Non-pigmented ciliary epithelial cell (primary cell): ENCODE data around the gene SLCO2B1.

ENCODE experiments used
- DNase-seq: peaks from one replicate; pipeline ENCODE4 v3.0.0-alpha.2; 2010; ENCODE audit warnings: low read depth

SLCO2B1 gene

DNA sequence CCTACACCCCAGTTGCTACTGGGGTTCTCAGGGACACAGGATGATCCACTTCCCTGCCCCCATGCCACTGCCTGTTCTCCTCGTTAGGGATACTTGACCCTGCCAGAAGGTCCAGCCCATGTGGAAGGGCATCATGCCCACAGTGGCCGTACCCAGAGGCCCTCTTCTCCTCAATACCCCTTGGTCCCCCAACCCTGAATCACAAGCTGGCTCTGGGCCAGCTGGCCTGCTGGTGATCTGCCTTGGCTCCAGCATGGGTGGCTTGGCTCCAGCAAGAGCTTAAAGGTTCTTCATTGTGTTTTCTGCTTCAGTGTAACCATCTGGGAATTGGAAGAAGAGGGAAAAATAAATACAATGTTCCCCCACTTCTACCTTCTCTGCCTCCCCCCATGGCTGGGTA is 78.6 kb downstream of the SLCO2B1 start:
- no peak for DNase-seq

DNA sequence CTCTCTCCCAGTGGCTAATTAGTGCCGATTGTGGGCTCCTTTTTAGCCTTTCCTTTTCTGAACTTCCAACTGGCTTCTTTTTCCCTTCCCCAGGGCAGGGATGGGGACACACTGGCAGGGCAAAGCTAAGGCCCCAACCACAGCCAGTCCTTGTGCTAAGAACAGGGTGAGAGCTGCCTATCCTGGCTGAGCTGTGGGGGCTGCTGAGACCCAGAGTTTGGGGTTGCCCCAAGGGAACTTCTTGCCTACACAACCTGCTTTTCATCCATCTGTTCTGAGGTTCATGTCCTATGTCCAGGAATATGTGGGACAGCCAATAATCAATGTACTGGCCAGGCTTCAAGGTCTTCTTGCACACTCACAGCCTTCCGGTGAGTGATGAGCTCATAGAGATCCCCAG is 79.7 kb downstream of the SLCO2B1 start:
- no peak for DNase-seq

DNA sequence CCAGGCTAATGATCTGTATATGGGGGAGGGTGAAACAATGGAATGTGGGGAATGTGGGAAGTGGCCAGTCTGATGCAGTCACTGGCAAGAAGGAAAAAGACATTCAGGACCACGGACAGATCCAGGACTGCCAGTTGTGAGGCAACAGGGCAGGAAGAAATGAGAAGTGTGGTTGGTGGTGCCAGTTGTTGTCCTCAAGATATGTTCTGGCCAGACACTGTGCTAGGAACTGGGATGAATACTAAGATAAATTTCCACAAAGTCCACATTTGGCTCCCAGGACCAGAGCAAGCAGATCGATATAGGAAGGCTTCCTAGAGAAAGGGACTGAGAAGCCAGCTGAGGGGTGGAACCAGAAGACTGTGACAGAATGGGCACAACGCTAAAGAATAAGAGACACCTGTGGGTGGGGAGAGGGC is 82.9 kb downstream of the SLCO2B1 start:
- DNase-seq: peak; percentile 13

DNA sequence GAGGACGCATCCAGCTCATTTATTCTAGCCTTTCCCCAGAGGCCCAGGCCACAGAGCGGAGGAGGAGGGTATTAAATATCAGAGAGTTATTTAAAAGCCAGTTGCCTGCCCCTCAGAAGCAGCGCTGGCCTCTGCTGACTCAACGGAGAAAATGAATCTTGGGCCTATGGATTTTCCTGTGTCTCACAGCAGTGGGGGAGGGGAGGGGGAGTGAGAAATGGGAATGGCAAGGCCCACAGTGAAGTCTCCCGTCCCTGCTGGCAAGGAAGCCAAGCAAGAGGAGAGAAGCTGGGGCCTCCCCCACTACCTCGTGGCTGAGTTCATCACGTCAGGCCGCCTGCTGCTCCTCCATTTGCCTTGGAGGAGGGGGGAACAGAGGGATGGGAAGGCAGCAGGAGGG is 85.2 kb downstream of the SLCO2B1 start:
- DNase-seq: no peak

DNA sequence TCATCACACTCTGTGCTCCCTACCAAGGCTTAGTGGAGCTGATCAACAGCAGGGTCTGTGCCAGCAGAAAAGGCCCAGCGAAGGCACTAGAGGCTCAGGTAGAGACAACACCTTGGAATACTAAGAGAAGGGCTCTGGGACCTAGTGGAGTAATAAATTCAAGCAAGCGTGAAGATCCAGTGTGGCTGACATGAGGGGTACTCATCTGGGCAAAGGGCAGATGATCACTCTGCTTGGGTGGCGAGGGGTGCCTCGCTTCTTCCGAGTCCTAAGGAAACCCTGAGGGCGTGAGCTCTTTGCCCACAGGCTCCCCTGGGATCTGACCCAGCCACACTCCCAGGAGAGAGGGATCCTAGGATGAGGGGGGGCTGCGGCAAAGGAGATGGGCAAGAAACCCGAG is 86.1 kb downstream of the SLCO2B1 start:
- DNase-seq: no peak

DNA sequence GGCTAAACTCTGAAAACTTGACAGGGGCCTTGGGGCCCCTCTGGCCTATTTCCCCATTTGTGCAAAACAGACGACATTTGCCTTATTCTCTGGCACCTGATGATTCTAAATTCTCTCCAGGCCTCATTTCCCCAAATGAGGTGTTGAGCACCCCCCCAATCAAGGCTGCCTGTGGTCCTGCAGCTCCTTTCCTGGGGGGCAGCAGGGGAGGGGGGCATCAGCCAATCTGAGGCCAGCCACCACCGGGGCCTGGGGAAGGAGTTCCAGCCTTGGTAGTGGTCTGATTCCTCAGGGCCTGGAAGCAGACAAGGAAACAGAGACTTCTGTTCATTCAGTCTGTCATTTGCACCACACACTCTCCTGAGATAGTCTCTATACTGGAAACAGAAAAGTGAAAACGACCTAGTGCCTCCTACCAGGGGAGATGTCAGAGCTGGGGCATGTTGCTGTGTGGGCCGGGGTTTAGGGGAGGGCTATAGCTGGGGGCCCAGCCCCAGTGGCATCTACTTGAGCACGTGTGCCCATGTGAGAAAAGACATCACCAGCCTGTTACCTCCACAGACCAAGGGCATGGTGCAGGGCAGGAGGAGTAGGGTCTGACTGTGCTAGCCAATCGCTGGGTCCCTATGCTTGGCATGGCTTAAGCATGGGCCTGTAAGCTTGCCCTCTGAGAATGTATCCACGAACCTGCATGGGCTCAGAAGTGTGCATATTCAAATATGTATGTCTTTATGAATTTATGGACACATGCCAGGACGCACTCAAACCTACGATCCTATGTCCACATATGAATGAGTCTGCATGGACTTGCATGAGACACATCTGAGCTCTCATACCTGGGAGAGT is 87.9 kb downstream of the SLCO2B1 start:
- DNase-seq: no peak

DNA sequence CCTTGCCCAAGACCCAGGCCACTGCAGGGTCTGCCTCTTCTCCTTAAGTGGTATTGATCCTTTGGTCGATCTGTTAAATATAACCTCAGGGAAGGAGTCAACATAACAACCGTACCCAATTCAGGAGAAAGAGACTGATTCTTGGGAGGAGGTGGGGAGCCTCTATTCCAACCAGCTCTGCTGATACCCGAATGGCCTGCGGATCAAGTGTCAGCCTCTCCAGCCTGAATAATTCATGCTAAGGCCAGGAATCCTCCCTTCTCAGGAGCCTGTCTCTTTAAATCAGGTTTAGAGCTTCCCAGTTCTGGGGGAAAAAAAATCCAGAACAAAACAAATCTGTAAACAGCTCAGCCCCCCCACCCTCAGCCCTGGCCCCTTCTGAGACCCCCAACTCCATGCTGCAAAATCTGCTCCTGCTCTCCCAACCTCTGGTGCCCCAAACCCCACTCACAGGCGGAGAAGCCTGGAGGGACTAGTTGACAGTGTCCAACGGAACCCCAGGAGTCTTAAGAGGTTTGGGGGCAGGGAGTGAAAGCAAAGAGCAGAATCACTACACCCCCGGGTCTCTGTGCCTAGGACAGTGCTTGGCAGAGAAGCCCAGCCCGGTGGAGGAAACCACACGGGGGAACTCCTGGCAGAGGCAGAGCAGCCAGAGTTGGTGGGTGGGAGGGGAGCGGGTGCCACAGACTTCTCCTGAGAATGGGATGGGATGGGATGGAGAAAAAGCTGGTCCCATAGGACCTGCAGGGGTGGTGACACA is 88.8 kb downstream of the SLCO2B1 start:
- DNase-seq: no peak

DNA sequence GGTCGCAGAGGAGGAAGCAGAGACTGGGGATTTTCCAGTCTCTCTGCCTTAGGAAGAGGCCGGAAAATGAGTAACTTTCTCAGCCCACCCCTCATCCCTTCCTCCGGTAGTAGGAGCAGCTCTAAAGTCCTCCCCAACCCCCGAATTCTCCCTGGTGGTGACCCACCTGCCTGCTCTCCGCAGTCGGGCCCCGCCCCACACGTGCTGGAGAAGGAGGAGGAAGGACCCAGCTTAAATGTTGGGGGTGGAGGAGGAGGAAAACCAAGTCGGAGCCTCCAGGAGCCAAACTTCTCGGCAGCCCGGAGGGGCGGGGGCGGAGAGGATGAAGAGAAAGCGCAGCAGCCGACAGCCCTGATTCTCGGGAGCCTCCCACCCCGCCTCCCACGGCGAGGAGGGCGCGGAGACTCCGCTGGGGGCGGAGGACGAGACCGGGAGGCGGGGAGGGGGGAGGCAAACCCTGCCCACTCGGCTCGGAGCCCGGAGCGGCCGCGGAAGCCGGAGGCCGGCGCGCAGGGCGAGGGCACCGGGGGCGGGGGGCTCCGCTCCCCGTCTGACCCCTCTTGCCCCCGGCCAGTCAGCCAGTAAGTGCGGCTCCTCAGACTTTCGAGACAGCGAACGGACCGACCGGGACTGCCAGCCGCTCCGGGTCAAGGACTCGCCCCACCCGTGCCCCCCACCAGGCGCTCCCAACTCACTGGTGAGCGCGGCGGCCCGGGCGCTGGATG is 89.6 kb downstream of the SLCO2B1 start, which contains the start of gene TPBGL:
Gene TPBGL (plus strand): TSS at position 464 of the 725 bp plus-strand sequence. CDS start 276 bp downstream, outside the sequence.
- DNase-seq: no peak

DNA sequence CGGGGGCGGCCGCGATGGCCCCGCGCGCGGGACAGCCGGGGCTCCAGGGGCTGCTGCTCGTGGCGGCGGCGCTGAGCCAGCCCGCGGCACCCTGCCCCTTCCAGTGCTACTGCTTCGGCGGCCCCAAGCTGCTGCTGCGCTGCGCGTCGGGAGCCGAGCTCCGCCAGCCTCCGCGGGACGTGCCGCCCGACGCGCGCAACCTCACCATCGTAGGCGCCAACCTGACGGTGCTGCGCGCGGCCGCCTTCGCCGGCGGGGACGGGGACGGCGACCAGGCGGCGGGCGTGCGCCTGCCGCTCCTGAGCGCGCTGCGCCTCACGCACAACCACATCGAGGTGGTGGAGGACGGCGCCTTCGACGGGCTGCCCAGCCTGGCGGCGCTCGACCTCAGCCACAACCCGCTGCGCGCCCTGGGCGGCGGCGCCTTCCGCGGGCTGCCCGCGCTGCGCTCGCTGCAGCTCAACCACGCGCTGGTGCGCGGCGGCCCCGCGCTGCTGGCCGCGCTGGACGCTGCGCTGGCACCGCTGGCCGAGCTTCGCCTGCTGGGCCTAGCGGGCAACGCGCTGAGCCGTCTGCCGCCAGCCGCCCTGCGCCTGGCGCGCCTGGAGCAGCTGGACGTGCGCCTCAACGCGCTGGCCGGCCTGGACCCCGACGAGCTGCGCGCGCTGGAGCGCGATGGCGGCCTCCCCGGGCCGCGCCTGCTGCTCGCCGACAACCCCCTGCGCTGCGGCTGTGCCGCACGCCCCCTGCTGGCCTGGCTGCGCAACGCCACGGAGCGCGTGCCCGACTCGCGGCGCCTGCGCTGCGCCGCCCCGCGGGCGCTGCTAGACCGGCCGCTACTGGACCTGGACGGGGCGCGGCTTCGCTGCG is 90.4 kb downstream of the SLCO2B1 start:
- DNase-seq: peak; percentile 19

DNA sequence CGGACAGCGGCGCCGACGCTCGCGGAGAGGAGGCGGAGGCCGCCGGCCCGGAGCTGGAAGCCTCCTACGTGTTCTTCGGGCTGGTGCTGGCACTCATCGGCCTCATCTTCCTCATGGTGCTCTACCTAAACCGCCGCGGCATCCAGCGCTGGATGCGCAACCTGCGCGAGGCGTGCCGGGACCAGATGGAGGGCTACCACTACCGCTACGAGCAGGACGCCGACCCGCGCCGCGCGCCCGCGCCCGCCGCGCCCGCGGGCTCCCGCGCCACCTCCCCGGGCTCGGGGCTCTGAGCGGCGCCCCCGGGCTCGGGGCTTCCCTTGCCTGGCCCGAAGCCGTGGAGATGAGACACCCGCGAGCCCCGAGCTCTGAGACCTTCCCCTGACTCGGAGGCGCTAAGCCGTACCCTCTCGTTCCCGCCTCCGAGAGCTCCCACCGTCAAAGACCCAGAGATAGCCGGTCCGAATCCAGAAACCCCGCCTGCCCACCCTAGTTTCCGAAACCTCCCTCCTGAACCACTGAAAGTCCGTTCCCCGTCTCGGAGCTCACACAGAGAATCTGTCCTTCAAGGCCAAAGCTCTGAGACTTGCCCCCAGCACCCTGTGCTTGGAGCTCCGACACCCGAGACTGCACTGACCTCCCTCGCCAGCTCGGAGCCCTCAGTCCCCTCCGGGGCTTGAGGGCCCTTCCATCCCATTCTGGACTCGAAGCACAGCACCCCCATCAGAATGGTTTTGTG is 91.2 kb downstream of the SLCO2B1 start:
- no peak for DNase-seq

DNA sequence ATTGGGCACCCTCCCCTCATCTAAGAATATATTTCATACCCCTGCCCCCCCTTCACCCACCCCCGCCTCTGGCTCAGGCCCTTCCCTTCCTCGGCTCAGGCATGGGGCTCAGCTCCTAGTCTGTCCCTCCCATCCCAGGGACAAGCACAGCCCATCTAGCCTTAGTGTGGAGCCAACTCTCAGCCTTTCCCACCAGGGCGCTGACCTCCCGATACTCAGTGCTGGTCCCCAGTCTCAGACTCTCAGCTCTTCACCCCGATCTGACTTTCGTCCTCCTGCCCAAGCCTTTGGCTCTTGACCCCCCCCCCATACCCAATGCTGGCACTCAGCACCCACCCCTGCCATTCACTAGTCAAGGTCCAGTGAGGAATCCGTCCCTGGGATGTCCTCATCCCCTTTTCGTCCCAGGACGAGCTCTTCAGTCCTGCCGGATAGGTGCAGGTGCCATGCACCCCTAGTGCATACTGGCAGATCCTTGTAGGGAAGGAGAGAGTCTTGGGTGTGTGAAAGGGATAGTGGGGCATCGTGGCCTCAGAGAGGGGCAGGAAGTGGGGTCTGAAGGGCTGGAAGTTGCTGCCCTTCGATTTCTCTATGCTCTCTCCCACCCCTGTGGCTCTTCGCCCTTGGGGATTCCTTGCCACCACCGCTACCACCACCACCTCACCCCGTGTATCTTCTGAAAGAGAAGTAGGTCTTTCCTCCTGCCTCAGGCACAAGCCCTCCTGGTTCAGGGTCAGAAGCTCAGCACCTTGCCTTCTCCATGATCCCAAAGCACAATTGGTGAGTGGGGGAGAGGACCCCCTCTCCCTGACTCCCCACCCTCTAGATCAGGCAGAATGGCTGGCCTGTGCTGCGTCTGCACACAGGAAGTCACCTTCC is 92.1 kb downstream of the SLCO2B1 start:
- no peak for DNase-seq

DNA sequence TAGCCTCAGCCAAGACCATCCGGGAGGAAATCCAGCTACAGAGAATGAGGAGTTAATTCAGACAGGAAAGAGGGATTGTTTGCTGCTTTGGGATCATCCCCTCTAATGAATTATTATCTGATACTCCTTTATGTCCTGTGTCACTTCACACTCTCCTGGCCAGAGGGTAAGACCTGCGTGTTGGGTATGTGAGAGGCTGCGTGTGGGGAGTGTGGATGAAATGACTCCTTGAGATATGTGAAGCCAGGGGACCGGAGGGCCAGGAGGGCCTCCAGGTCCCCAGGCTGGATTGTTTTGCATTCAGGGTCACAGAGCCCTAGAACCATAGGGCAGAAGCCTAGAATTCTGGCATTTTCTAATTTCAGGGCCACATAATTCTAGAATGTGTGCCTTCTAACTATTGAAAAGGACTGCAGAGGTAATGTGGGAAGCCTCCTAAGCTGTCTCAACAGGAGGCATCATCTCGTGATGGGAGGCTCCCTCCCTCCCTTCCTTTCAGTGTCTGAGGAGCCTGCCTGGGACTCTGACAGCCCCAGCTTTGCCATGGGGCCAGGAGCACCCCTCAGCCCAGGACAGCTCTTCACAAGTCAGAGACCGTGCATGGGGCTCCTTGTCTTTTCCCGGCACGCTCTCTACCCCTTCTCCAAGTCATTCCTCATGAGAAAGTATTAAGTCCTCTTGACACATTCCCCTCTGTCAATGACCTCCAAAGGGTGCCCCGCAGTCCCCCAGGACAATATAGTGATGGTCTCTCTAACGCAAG is 93.3 kb downstream of the SLCO2B1 start:
- DNase-seq: no peak

DNA sequence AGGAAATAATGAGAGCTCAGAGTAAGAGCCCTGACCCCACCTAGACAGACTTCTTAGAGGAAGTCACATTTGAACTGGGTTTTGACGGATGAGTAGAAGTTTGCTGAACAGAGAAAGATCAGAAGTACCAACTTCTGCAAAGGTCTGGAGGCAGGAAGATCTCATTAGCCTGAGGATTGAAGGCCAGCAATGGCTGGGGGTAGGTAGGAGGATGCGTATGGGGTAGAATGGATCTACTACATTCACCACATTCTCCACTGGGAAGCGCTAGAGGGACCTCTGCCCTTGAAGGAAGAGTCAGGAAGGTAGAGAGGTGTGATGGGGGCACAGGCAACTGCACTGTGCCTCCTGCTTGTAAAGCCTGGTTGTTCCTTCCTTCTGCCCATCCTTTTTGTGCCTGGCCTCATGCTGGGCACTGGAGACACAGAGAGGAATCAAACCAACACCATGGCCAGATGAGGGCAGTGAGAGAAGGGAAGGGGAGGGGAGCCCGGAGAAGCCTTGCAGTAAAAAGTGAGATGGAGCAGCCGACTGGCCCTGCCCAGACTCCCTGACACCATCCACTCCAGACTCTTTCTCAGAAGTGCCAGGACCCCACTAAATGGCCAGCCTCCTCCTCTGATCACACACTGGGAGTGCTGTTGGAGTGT is 94.6 kb downstream of the SLCO2B1 start:
- no peak for DNase-seq

DNA sequence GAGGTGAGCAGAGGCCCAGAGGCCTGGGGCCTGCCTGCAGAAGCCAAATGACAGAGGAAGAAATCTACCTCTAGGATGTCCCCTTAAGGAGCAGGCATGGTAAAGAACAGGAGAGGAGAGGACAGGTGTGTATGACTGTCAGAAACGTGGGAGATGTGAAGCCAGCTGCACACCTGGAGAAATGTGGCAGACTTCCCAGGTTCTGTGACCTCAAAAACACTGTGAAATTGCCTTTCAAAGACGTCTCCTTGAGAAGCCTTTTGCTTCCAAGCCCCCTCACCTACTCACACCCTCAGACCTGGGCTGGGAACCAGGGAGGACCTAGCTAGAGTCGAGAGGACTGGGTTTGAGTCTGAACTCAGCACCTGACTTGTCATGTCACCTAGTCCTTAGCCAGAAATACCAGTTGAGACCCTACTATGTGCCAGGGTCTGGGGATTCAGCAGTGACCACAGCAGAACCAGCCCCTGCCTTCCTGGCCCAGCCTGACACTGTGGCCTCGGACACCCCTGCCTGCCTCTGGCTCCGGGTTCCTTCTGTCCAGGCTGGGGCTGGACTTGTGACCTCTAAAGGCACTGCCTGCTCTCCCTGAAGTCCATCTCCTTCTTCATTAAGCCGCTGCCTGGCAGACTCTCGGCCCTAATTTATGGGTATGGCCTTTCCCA is 95.2 kb downstream of the SLCO2B1 start:
- no peak for DNase-seq

DNA sequence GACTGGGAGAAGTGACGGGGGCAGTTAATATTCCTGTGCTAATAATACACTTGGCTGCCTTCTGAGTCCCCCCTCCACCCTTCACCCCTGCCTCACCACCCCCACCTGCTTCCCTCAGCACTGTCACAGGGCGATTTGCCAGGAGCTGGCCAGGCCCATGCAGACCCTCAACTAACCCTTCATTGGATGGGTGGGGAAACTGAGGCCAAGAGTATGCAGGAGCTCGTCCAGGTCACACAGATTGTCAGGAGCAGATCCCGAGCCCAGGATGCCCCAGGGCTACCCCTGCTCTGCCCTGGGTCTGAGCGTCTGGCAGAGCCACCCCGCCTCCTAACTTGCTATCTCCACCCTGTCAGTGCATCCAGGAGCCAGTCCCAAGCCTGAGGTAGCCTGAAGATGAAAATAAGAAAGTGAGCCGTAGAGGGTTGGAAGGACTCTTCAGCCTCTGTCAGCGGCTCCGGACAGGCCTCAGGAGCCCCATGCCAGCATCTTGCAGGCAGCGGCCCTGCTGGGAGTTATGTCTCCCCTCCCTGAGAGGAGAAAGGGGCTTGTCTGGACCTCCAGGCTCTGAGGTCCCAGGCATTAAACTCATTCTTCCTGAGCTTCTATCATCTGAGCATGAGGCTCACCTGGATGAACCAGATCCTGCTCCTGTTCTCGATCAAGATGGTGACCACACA is 95.9 kb downstream of the SLCO2B1 start:
- DNase-seq: no peak

DNA sequence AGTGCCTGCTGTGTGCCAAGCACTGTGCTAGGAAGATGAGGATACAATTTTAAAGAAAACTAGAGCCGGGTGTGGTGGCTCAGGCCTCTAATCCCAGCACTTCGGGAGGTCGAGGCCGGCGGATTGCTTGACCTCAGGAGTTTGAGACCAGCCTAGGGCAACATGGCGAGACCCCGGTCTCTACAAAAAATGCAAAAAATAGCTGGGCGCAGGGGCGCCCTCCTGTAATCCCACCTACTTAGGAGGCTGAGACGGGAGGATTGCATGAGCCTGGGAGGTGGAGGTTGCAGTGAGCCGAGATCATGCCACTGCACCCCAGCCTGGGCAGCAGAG is 98.0 kb downstream of the SLCO2B1 start:
- no peak for DNase-seq

DNA sequence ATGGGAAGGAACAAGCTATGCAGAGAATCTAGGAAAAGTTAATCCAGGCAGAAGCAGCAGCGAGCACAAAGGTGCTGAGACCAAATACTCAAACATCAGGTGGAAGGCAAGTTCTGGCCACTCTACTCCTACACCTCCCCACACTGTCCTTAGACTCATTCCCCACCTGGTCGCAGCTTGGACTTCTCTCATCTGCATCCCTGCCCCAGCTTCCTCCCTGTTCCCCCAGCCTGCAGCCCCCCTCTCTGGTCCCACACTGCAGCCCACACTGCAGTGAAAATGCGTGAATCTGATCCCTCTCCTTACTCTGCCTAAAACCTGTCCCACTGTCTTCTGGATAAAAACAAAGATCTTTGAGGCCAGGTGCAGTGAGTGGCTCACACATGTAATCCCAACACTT is 98.8 kb downstream of the SLCO2B1 start:
- no peak for DNase-seq

DNA sequence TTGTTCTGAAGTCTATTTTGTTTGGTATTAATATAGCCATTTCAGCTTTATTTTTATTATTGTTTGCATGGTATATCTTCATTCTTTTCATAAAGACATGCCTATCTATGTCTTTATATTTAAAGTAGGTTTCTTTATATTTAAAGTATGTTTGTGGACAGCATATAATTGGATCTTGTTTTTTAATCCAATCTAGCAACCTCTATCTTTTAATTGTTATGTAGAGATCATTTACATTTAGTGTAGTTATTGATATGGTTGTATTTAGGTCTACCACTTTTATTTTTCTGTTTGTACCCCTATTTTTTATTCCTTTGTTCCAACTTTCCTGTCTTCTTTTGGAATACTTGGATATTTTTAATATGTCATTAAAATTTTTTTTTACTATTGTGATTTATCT is 103.4 kb downstream of the SLCO2B1 start:
- no peak for DNase-seq
